Spleen (tissue), 11 donors: Measurements from ENCODE around the gene PHB1. TPM values are rescaled to one million over a fixed set of nuclear protein-coding genes. Genes with fewer than 3 reads are reported as not detected.

Experiments
- DNase-seq: peaks from one replicate; pipeline ENCODE4 v3.0.0-alpha.2; 2020
- H3K27ac ChIP-seq, 8 donors: fragments of 200-600 bp; sonication (generic) in 7 of 8; 1 replicate in 4 of 8; 2 replicates in 4 of 8; pipeline versions ENCODE4 v1.5.0 to v1.8.0; 2016 to 2021; ENCODE audit warnings: inconsistent platforms in 4 of 8, mild to moderate bottlenecking in 4 of 8, moderate library complexity in 1 of 8
- H3K27me3 ChIP-seq, 7 donors: fragments of 200-600 bp; sonication (generic) in 6 of 7; replicated peaks in 1 of 7; 1 replicate in 4 of 7; 2 replicates in 3 of 7; pipeline versions ENCODE4 v1.5.0 to v1.8.0; 2016 to 2021; ENCODE audit warnings: inconsistent platforms in 3 of 7, mild to moderate bottlenecking in 1 of 7
- H3K36me3 ChIP-seq, 6 donors: fragments of 200-600 bp; sonication (generic) in 5 of 6; 1 replicate in 4 of 6; 2 replicates in 2 of 6; pipeline versions ENCODE4 v1.5.0 to v1.8.0; 2016 to 2021; ENCODE audit warnings: inconsistent platforms in 2 of 6
- H3K4me1 ChIP-seq, 6 donors: fragments of 200-600 bp; sonication (generic) in 5 of 6; 1 replicate in 3 of 6; 2 replicates in 3 of 6; pipeline versions ENCODE4 v1.5.0 to v1.8.0; 2016 to 2021; ENCODE audit warnings: inconsistent platforms in 3 of 6
- H3K4me3 ChIP-seq, 8 donors: fragments of 200-600 bp; sonication (generic) in 7 of 8; 1 replicate in 4 of 8; 2 replicates in 4 of 8; pipeline versions ENCODE4 v1.5.0 to v1.8.0; 2016 to 2021; ENCODE audit warnings: inconsistent platforms in 4 of 8, mild to moderate bottlenecking in 4 of 8, moderate library complexity in 2 of 8
- H3K9me3 ChIP-seq, 8 donors: fragments of 200-600 bp; sonication (generic) in 7 of 8; 1 replicate in 4 of 8; 2 replicates in 4 of 8; pipeline versions ENCODE4 v1.5.0 to v1.8.0; 2016 to 2021; ENCODE audit warnings: inconsistent platforms in 4 of 8
- CTCF ChIP-seq, 11 experiments: fragments of 200-600 bp in 7 of 11; fragments of 450-650 bp in 4 of 11; sonication (generic) in 4 of 11; IDR thresholded peaks in 8 of 11; conservative IDR thresholded peaks in 3 of 11; 1 replicate in 7 of 11; 2 replicates in 4 of 11; pipeline versions ENCODE4 v1.4.0 to v1.8.0; 2016 to 2021; ENCODE audit warnings: antibody characterized with exemption in 11 of 11, inconsistent platforms in 4 of 11, mild to moderate bottlenecking in 1 of 11
- POLR2A ChIP-seq, 3 donors: fragments of 450-650 bp; IDR thresholded peaks; one replicate each; pipeline ENCODE4 v1.5.1; 2017; ENCODE audit warnings: antibody characterized with exemption in 3 of 3, mild to moderate bottlenecking in 1 of 3
- POLR2AphosphoS5 ChIP-seq, 3 donors: sonication (generic); formaldehyde crosslinking; IDR thresholded peaks; one replicate each; pipeline ENCODE4 v1.5.1; 2017; ENCODE audit warnings: antibody characterized with exemption in 3 of 3
- WGBS, 5 donors: extraction: QIAGEN DNeasy Blood & Tissue Kit in 3 of 5; methylation state at CpG; one replicate each; pipeline versions ENCODE4 v1.1.5 to v1.1.7; 2013 to 2018; 5-methylcytosine and 5-hydroxymethylcytosine counted together
- intact Hi-C: fragments of 100-400 bp; cut with DNase I; formaldehyde crosslinking; loops from one replicate; pipeline ENCODE4 v1.15.0; 2023; ENCODE audit warnings: low total_unique reads
- polyA plus RNA-seq, 3 donors: library from polyadenylated mRNA; stranded (reverse); fragments of 200-250 nt; gene quantifications; one replicate each; pipeline ENCODE4 v1.2.1, GENCODE V29; 2013
- total RNA-seq, 7 donors: library from RNA; depleted of rRNA in 3 of 7; stranded (reverse); fragments of >200 nt in 3 of 7; fragmentation: NEBNext Ultra II Directional in 4 of 7; extraction: Animal tissue kit (Norgen Biotek cat#: 25700) in 4 of 7; gene quantifications; one replicate each; pipeline versions ENCODE4 v1.1.0 to v1.2.1, GENCODE V29; 2016 to 2021
- donor health status: healthy with polysubstance abuse.
- donor health status: DM: no; HTN: no; CAD: no; lungs with moderate emphysema.
- donor health status: DM: no; HTN: no; CAD: no.
- donor health status: Bipolar disorder and iron deficiency.
- donor health status: healthy.
- donor health status: DM: no; HTN: no; CAD: no.
- donor health status: DM: yes; HTN: yes; CAD: no.

The PHB1 gene
- total and polyA plus RNA-seq, 10 donors, result 49.4 to 109 (median 71.4) TPM

GRCh38 chr17:49452201-49452600 lies 37.5 kb upstream of the PHB1 start:
- Histone ChIP-seq H3K4me3 (no peak overlapping the region), H3K9me3 (no peaks in the 10 kb centered on the region), H3K27ac (peak overlapping the region in 2 of 8 donors; percentile 0 to 45), H3K4me1 (peaks cover 3 to 38% (median 18%) of the 10 kb centered on the region in 6 donors), H3K36me3 (no peaks in the 10 kb centered on the region), H3K27me3 (peaks cover 0 to 21% (median 0%) of the 10 kb centered on the region in 7 donors)
- intact Hi-C loops, result no loop called here
- DNase-seq, result no peak
- TF ChIP-seq POLR2A (IDR thresholded peaks at IDR 0.05), result no peak
- TF ChIP-seq POLR2AphosphoS5 (IDR thresholded peaks at IDR 0.05), result no peak
- TF ChIP-seq CTCF (IDR thresholded peaks at IDR 0.05 in 8 of 11, conservative IDR thresholded peaks at IDR 0.05 in 3 of 11), result no peak
- 28 to 56% (median 35%) methylated on average over 4 to 5 of the region's 5 CpGs for WGBS, 5 donors

DNA sequence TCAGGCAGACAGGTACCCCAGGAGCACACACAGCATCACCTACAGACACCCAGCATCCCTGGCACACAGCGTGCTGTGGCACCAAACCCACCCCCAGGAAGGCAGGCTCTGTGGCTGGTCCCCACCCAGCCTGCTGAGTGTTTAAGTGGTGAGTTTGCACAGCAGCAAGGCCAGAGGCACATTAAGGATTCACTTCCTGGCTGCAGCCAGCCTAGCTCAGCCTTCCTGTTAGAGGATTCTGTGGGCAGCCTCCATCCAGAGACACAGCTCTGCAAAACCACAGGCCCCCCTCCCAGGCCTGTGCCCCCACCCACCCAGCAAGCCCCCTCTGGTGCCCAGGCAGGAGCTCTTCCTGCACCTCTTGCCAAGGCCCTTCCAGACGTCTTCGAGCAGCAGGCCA lies 36.1 kb upstream of the PHB1 start:
- WGBS, 5 donors, result 14 to 30% (median 20%) methylated on average over 2 to 3 of the region's 3 CpGs

DNA sequence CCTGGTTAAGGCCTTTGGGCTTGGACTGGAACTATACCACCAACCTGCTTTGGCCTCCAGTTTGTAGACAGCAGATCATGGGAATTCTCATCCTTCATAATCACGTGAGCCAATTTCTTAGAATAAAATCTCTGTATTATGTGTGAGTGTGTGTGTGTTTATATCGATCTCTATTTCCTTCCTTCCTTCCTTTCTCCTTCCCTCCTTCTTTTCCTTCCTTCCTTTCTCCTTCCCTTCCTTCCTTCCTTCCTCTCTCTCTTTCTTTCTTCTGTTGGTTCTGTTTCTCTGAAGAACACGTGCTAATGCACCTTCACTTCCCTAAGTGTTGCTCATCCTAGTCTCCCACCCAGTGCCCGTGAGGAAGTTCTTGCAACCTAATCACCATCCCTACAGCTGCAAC lies 35.5 kb upstream of the PHB1 start:
- no peak overlapping the region for H3K27ac ChIP-seq
- no peak for DNase-seq
- no peaks in the 10 kb centered on the region for H3K36me3 ChIP-seq
- peaks cover 0 to 9% (median 0%) of the 10 kb centered on the region in 7 donors for H3K27me3 ChIP-seq
- intact Hi-C loops, result no loop called here
- H3K9me3 ChIP-seq, result no peaks in the 10 kb centered on the region
- TF ChIP-seq CTCF (IDR thresholded peaks at IDR 0.05 in 8 of 11, conservative IDR thresholded peaks at IDR 0.05 in 3 of 11) (no peak), POLR2AphosphoS5 (IDR thresholded peaks at IDR 0.05) (no peak), POLR2A (IDR thresholded peaks at IDR 0.05) (no peak)
- WGBS, 5 donors, result 48 to 57% (median 54%) methylated on average over 4 of the region's 4 CpGs
- H3K4me3 ChIP-seq, result no peak overlapping the region
- peaks cover 3 to 38% (median 18%) of the 10 kb centered on the region in 6 donors for H3K4me1 ChIP-seq

More for the DNA sequence above, 36.1 kb upstream of the PHB1 start:
- no peak for DNase-seq
- no peaks in the 10 kb centered on the region for H3K36me3 ChIP-seq
- H3K4me1 ChIP-seq, result peaks cover 3 to 38% (median 18%) of the 10 kb centered on the region in 6 donors
- intact Hi-C loops, result no loop called here
- H3K4me3 ChIP-seq, result no peak overlapping the region
- no peak overlapping the region for H3K27ac ChIP-seq
- no peak for TF ChIP-seq CTCF (IDR thresholded peaks at IDR 0.05 in 8 of 11, conservative IDR thresholded peaks at IDR 0.05 in 3 of 11)
- no peak for TF ChIP-seq POLR2AphosphoS5 (IDR thresholded peaks at IDR 0.05)
- TF ChIP-seq POLR2A (IDR thresholded peaks at IDR 0.05), result no peak
- H3K27me3 ChIP-seq, result peaks cover 0 to 10% (median 0%) of the 10 kb centered on the region in 7 donors
- no peaks in the 10 kb centered on the region for H3K9me3 ChIP-seq

GRCh38 chr17:49447628-49448302 lies 33.1 kb upstream of the PHB1 start:
- DNase-seq, result no peak
- Histone ChIP-seq H3K9me3 (no peaks in the 10 kb centered on the region), H3K36me3 (no peaks in the 10 kb centered on the region), H3K27me3 (peaks cover 0 to 25% (median 0%) of the 10 kb centered on the region in 7 donors), H3K4me1 (peaks cover 3 to 28% (median 18%) of the 10 kb centered on the region in 6 donors), H3K27ac (no peak overlapping the region), H3K4me3 (no peak overlapping the region)
- intact Hi-C loops, result no loop called here
- no peak for TF ChIP-seq CTCF (IDR thresholded peaks at IDR 0.05 in 8 of 11, conservative IDR thresholded peaks at IDR 0.05 in 3 of 11)
- no peak for TF ChIP-seq POLR2A (IDR thresholded peaks at IDR 0.05)
- TF ChIP-seq POLR2AphosphoS5 (IDR thresholded peaks at IDR 0.05), result no peak
- WGBS, 5 donors, result 89 to 95% (median 91%) methylated on average over 9 of the region's 9 CpGs
